ENCODE results near the gene AK1. TPM values are rescaled to one million over a fixed set of nuclear protein-coding genes. Genes with fewer than 3 reads are reported as not detected.

Gene AK1
- total and polyA plus RNA-seq, 2 of the 8 experiments (the other 6 are each of a cell fraction or from before 2014, with no cell fraction given), result 37.9 to 39.2 TPM

DNA sequence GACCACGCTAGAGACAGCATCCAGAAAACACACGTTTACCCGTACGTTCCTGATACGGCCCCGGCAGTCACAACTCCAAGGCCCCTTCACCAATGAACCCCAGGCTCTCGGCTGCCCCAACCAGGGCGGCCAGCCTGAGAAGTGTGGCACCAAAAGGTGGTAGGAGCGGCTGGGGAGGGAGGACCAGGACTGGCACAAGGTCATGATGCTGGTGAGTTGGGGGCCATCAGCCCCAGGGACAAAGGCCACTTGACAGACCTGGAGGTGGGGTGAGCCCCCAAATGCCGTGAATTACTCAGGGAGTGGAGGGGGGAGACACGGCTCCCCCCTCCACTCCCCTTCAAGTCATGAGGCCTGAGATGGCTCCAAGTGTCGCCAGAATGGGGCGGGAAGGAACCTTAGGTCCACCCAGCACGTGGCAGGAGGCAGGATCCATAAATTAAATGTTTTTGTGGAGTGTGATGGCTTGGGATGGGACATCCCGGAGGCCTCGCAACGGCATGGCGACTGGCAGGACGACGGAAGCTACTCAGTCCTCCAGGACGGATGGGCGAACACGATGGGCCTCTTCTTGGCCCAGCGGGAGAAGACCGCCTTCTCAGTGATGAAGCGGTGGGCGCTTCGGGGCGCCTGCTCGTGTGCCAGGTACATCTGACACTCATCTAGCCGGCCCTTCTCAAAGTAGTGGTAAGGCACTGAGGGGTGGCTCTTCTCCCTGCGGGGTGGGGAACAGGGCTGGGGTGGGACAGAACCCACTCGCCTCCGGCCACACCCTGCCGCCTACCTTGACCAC is 30.6 kb upstream of the AK1 start (continued):
- TF ChIP-seq CTBP2 (IDR thresholded peaks at IDR 0.05; ENCODE audit: borderline replicate concordance, insufficient read depth, insufficient read length, low read length), result no peak
- no peak for TF ChIP-seq YY1 (IDR thresholded peaks at IDR 0.05; ENCODE audit: low read depth, low read length)
- TF ChIP-seq SUZ12 (IDR thresholded peaks at IDR 0.05; ENCODE audit: low read length), result no peak
- TF ChIP-seq, protein P1, sequence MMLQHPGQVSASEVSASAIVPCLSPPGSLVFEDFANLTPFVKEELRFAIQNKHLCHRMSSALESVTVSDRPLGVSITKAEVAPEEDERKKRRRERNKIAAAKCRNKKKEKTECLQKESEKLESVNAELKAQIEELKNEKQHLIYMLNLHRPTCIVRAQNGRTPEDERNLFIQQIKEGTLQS (IDR thresholded peaks at IDR 0.05; ENCODE audit: insufficient read depth, low read depth, low read length), result no peak

Data from H1 (cell line).